ENCODE data around the gene P2RY11. TPM values are rescaled to one million over a fixed set of nuclear protein-coding genes. Genes with fewer than 3 reads are reported as not detected.

Gene P2RY11
- total RNA-seq, 1 experiment from 2014 or later, result 18.4 TPM

DNA sequence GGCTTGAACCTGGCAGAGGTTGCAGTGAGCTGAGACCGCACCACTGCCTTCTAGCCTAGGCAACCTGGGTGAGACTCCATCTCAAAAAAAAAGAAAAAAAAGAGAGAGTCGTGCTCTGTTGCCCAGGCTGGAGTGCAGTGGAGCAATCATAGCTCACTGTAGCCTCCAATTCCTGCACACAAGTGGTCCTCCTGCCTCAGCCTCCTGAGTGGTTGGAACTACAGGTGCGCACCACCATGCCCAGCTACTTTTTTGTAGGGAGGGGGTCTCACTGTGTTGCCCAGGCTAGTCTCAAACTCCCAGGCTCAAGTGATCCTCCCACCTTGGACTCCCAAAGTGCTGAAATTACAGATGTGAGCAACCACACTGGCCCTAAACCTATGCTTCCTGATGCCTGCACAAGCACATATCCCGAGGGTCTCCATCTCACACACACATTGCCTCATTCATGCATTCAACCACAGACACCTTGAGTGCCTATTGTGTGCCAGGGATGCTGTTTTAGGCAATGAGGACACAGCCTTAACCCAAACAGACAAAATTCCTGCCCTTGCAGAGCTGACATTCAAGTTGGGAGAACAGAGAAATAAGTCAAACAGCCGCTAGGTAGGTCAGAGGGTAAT lies 11.2 kb upstream of the P2RY11 start:
- no peaks in the 10 kb centered on the region for H3K27me3 ChIP-seq (replicated peaks; ENCODE audit: control insufficient read depth, insufficient read depth, low read length)
- no TSS peak for BruUV-seq (replicated peaks)
- H3K27me3 Mint-ChIP-seq (ENCODE audit: insufficient read depth, unreplicated experiment), result peaks cover 2% of the 10 kb centered on the region
- DNase-seq, result no peak
- no peak overlapping the region for H3K27ac Mint-ChIP-seq (ENCODE audit: unreplicated experiment)
- no peak overlapping the region for H3K4me3 Mint-ChIP-seq (ENCODE audit: unreplicated experiment)
- CTCF ChIA-PET, result no interaction called here
- intact Hi-C loops (cut with micrococcal nuclease; ENCODE audit: unreplicated experiment), result no loop called here
- H3K4me3 ChIP-seq (ENCODE audit: low read depth, low read length), result no peak overlapping the region
- TF ChIP-seq, protein P1, sequence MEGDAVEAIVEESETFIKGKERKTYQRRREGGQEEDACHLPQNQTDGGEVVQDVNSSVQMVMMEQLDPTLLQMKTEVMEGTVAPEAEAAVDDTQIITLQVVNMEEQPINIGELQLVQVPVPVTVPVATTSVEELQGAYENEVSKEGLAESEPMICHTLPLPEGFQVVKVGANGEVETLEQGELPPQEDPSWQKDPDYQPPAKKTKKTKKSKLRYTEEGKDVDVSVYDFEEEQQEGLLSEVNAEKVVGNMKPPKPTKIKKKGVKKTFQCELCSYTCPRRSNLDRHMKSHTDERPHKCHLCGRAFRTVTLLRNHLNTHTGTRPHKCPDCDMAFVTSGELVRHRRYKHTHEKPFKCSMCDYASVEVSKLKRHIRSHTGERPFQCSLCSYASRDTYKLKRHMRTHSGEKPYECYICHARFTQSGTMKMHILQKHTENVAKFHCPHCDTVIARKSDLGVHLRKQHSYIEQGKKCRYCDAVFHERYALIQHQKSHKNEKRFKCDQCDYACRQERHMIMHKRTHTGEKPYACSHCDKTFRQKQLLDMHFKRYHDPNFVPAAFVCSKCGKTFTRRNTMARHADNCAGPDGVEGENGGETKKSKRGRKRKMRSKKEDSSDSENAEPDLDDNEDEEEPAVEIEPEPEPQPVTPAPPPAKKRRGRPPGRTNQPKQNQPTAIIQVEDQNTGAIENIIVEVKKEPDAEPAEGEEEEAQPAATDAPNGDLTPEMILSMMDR (IDR thresholded peaks at IDR 0.05; ENCODE audit: insufficient read depth in 1 of 2, low read depth in 1 of 2, low read length in 1 of 2, severe bottlenecking in 1 of 2, unreplicated experiment in 1 of 2), result no peak
- H3K36me3 Mint-ChIP-seq (ENCODE audit: insufficient read depth, unreplicated experiment), result peaks cover 15% of the 10 kb centered on the region
- H3K4me1 Mint-ChIP-seq (ENCODE audit: low read depth, unreplicated experiment), result no peaks in the 10 kb centered on the region
- no peaks in the 10 kb centered on the region for H3K9me3 Mint-ChIP-seq (ENCODE audit: unreplicated experiment)
- no peaks in the 10 kb centered on the region for H3K9me3 ChIP-seq
- H3K4me1 ChIP-seq, result no peaks in the 10 kb centered on the region
- POLR2A ChIA-PET, result no interaction called here
- H3K36me3 ChIP-seq (ENCODE audit: control insufficient read depth, insufficient read depth, low read length), result no peaks in the 10 kb centered on the region

DNA sequence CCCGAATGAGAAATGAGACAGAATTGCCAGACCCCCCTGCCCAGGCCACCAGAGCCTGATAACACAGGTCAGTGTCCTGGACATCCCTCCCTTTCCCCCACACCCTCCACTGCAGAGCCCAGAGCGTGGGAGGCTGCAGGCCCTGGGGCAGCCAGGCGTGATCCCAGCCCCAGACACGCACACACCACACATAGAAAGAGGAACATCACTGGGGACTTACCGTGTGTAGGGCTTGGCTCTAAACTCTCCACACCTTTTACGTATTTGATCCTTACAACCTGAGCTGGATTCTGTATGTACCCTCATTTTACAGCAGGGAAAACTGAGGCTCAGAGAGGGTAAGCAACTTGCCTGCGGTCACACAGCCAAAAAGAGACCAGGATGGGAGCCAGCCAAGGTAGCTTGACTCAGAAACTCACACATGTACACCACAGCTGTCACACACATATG lies 8.7 kb upstream of the P2RY11 start:
- intact Hi-C loops (cut with micrococcal nuclease; ENCODE audit: unreplicated experiment), result no loop called here
- H3K36me3 ChIP-seq (ENCODE audit: control insufficient read depth, insufficient read depth, low read length), result no peaks in the 10 kb centered on the region
- no peaks in the 10 kb centered on the region; the same call in 1 of the 2 replicates for H3K4me1 ChIP-seq
- Mint-ChIP-seq H3K36me3 (ENCODE audit: insufficient read depth, unreplicated experiment) (peaks cover 20% of the 10 kb centered on the region), H3K27ac (ENCODE audit: unreplicated experiment) (no peak overlapping the region), H3K9me3 (ENCODE audit: unreplicated experiment) (no peaks in the 10 kb centered on the region), H3K4me3 (ENCODE audit: unreplicated experiment) (no peak overlapping the region), H3K4me1 (ENCODE audit: low read depth, unreplicated experiment) (peaks cover 5% of the 10 kb centered on the region), H3K27me3 (ENCODE audit: insufficient read depth, unreplicated experiment) (peaks cover 2% of the 10 kb centered on the region)
- CTCF ChIA-PET, result interaction anchor here (0.6 kb wide), 1 partner anchor 89 kb away, joined by 4 read pairs; no protein-coding TSS in a partner anchor
- POLR2A ChIA-PET, result no interaction called here
- DNase-seq, result no peak
- H3K4me3 ChIP-seq (ENCODE audit: low read depth, low read length), result no peak overlapping the region
- H3K27me3 ChIP-seq (replicated peaks; ENCODE audit: control insufficient read depth, insufficient read depth, low read length), result no peaks in the 10 kb centered on the region
- H3K9me3 ChIP-seq, result no peaks in the 10 kb centered on the region
- TF ChIP-seq, protein P1 (IDR thresholded peaks at IDR 0.05; ENCODE audit: insufficient read depth in 1 of 2, low read depth in 1 of 2, low read length in 1 of 2, severe bottlenecking in 1 of 2, unreplicated experiment in 1 of 2), result no peak
- BruUV-seq (replicated peaks), result no TSS peak

DNA sequence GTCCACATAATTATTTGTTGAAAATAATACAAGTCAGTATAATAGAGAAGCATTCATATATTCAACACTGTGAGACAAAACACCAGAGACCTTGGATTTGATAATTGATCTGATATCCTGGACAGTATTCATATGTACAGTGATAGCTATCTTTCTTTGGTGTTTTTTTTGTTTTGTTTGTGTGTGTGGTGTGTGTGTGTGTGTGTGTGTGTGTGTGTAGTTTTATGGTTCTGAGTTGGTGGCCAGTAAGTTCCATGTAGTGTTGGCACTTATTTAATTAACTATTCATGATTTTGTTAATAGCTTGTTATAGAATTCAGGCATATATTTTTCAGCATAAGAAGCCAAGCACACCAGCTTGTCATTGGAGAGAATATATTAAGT lies 7.4 kb upstream of the P2RY11 start:
- peaks cover 33% of the 10 kb centered on the region for H3K36me3 Mint-ChIP-seq (ENCODE audit: insufficient read depth, unreplicated experiment)
- Histone ChIP-seq H3K4me1 (no peaks in the 10 kb centered on the region; the same call in 1 of the 2 replicates), H3K36me3 (ENCODE audit: control insufficient read depth, insufficient read depth, low read length) (no peaks in the 10 kb centered on the region), H3K9me3 (no peaks in the 10 kb centered on the region), H3K27me3 (replicated peaks; ENCODE audit: control insufficient read depth, insufficient read depth, low read length) (no peaks in the 10 kb centered on the region), H3K4me3 (ENCODE audit: low read depth, low read length) (no peak overlapping the region)
- no peaks in the 10 kb centered on the region for H3K9me3 Mint-ChIP-seq (ENCODE audit: unreplicated experiment)
- no peak overlapping the region for H3K4me3 Mint-ChIP-seq (ENCODE audit: unreplicated experiment)
- BruUV-seq (replicated peaks), result no TSS peak
- peaks cover 5% of the 10 kb centered on the region for H3K4me1 Mint-ChIP-seq (ENCODE audit: low read depth, unreplicated experiment)
- peaks cover 2% of the 10 kb centered on the region for H3K27me3 Mint-ChIP-seq (ENCODE audit: insufficient read depth, unreplicated experiment)
- TF ChIP-seq, protein P1 (IDR thresholded peaks at IDR 0.05; ENCODE audit: insufficient read depth in 1 of 2, low read depth in 1 of 2, low read length in 1 of 2, severe bottlenecking in 1 of 2, unreplicated experiment in 1 of 2), result no peak
- ChIA-PET POLR2A (interaction anchor here (0.6 kb wide), 1 partner anchor 328 kb away, joined by 8 read pairs; no protein-coding TSS in a partner anchor), CTCF (no interaction called here)
- intact Hi-C loops (cut with micrococcal nuclease; ENCODE audit: unreplicated experiment), result no loop called here
- H3K27ac Mint-ChIP-seq (ENCODE audit: unreplicated experiment), result no peak overlapping the region
- DNase-seq, result no peak

Measured in Caco-2 (cell line).